Natural killer cell (primary cell): ENCODE data around the gene CT45A5. TPM values are rescaled to one million over a fixed set of nuclear protein-coding genes. Genes with fewer than 3 reads are reported as not detected.
"Not testable (repeated sequence)": the region's sequence is repeated elsewhere in the genome, so short reads cannot be mapped to it uniquely, and the experiment has no call there.

Experiments used
- ATAC-seq, 3 donors: fragments of 150-1000 bp in 2 of 3; fragments of 200-7000 bp in 1 of 3; cut with Tn5 transposase; 1 replicate in 1 of 3; 2 replicates in 2 of 3; pipeline ENCODE4 v1.10.0; 2021; ENCODE audit warnings: mild to moderate bottlenecking in 2 of 3, moderate library complexity in 2 of 3
- DNase-seq, 2 donors: peaks; one replicate each; pipeline versions ENCODE4 v3.0.0 to v3.0.0-alpha.2; 2013 to 2021; ENCODE audit warnings: mixed read lengths in 1 of 2
- H3K27ac ChIP-seq: one replicate; pipeline ENCODE4 v1.5.1; 2013; ENCODE audit warnings: mild to moderate bottlenecking, low read length
- H3K27me3 ChIP-seq: one replicate; pipeline ENCODE4 v1.6.1; 2013; ENCODE audit warnings: low read length; ENCODE audit not compliant: control insufficient read depth, insufficient read depth
- H3K36me3 ChIP-seq: one replicate; pipeline ENCODE4 v1.6.1; 2013; ENCODE audit warnings: low read length; ENCODE audit not compliant: control insufficient read depth, insufficient read depth
- H3K4me1 ChIP-seq: one replicate; pipeline ENCODE4 v1.6.1; 2013; ENCODE audit warnings: low read length; ENCODE audit not compliant: control insufficient read depth, insufficient read depth
- H3K4me3 ChIP-seq: one replicate; pipeline ENCODE4 v1.5.1; 2013; ENCODE audit warnings: low read length
- H3K9me3 ChIP-seq: one replicate; pipeline ENCODE4 v1.6.1; 2013; ENCODE audit warnings: low read length; ENCODE audit not compliant: control insufficient read depth, insufficient read depth
- H3K27ac Mint-ChIP-seq, 2 donors: one replicate each; pipeline ENCODE4 v1.8.0; 2022; ENCODE audit warnings: mild to moderate bottlenecking in 2 of 2, mixed read lengths in 2 of 2, moderate library complexity in 1 of 2
- H3K27me3 Mint-ChIP-seq, 2 donors: one replicate each; pipeline ENCODE4 v1.8.0; 2022; ENCODE audit warnings: low read depth in 2 of 2, mixed read lengths in 2 of 2
- H3K36me3 Mint-ChIP-seq: one replicate; pipeline ENCODE4 v1.8.0; 2022; ENCODE audit warnings: mixed read lengths
- H3K4me1 Mint-ChIP-seq, 2 donors: one replicate each; pipeline ENCODE4 v1.8.0; 2022; ENCODE audit warnings: mixed read lengths in 2 of 2
- H3K4me3 Mint-ChIP-seq: one replicate; pipeline ENCODE4 v1.8.0; 2022; ENCODE audit warnings: mild to moderate bottlenecking, moderate library complexity, mixed read lengths
- H3K9me3 Mint-ChIP-seq, 2 donors: one replicate each; pipeline ENCODE4 v1.8.0; 2022; ENCODE audit warnings: mixed read lengths in 2 of 2
- CTCF ChIP-seq: fragments of 200-600 bp; IDR thresholded peaks from one replicate; pipeline ENCODE4 v1.8.0; 2022; ENCODE audit warnings: antibody characterized with exemption
- WGBS: methylation state at CpG from one replicate; pipeline ENCODE4 v1.1.7; 2013; ENCODE audit warnings: missing lambda C conversion rate; ENCODE audit not compliant: insufficient coverage; 5-methylcytosine and 5-hydroxymethylcytosine counted together
- intact Hi-C: fragments of 100-400 bp; cut with micrococcal nuclease; formaldehyde crosslinking; loops from one replicate; pipeline ENCODE4 v1.14.2; 2022
- total RNA-seq, 4 donors: library from RNA; stranded (reverse); fragments of 120-200 nt in 1 of 4; gene quantifications; one replicate each; pipeline versions ENCODE4 v1.2.3 to v1.2.4, GENCODE V29; 2013 to 2022

The CT45A5 gene
- total RNA-seq, 3 donors from 2014 or later (not counting 1 experiment from before 2014, with no cell fraction given), result not detected

GRCh38 chrX:135740681-135741149 is 44.6 kb downstream of the CT45A5 start:
- H3K4me3 ChIP-seq, result no peak overlapping the region
- DNase-seq (peak in 1 of 2 donors; percentile 54), ATAC-seq (peak; percentile 46 to 77 (median 49))
- Mint-ChIP-seq H3K4me1 (no peaks in the 10 kb centered on the region), H3K27ac (no peak overlapping the region), H3K9me3 (no peaks in the 10 kb centered on the region), H3K4me3 (no peak overlapping the region), H3K36me3 (no peaks in the 10 kb centered on the region), H3K27me3 (peaks cover 0 to 6% of the 10 kb centered on the region in 2 donors)
- peak; percentile 12 for TF ChIP-seq CTCF
- intact Hi-C loops, result no loop called here
- H3K27me3 ChIP-seq, result no peaks in the 10 kb centered on the region
- no peaks in the 10 kb centered on the region for H3K36me3 ChIP-seq
- no peaks in the 10 kb centered on the region for H3K4me1 ChIP-seq
- H3K27ac ChIP-seq, result no peak overlapping the region
- no peaks in the 10 kb centered on the region for H3K9me3 ChIP-seq
- WGBS, result 38% methylated on average over 18 of the region's 18 CpGs

- Mint-ChIP-seq H3K27ac (no peak overlapping the region), H3K36me3 (no peaks in the 10 kb centered on the region), H3K9me3 (no peaks in the 10 kb centered on the region), H3K27me3 (peaks cover 0 to 6% of the 10 kb centered on the region in 2 donors), H3K4me1 (no peaks in the 10 kb centered on the region), H3K4me3 (no peak overlapping the region)
- no peak overlapping the region for H3K27ac ChIP-seq
- H3K9me3 ChIP-seq, result no peaks in the 10 kb centered on the region
- DNase-seq, result peak in 1 of 2 donors; percentile 2
- no peak overlapping the region for H3K4me3 ChIP-seq
- no peaks in the 10 kb centered on the region for H3K4me1 ChIP-seq
- no peak for ATAC-seq
- no peak for TF ChIP-seq CTCF
- WGBS, result 27% methylated on average over 3 of the region's 4 CpGs
- H3K36me3 ChIP-seq, result no peaks in the 10 kb centered on the region
- intact Hi-C loops, result no loop called here
- no peaks in the 10 kb centered on the region for H3K27me3 ChIP-seq
These were observed 47.8 kb downstream of the CT45A5 start for GRCh38 chrX:135737366-135738071.

GRCh38 chrX:135734666-135735065 is 50.6 kb downstream of the CT45A5 start:
- H3K4me3 ChIP-seq, H3K9me3 ChIP-seq, H3K27me3 Mint-ChIP-seq, H3K36me3 ChIP-seq, H3K4me1 ChIP-seq, ATAC-seq, H3K4me1 Mint-ChIP-seq, H3K27ac ChIP-seq, H3K27ac Mint-ChIP-seq, H3K36me3 Mint-ChIP-seq, H3K9me3 Mint-ChIP-seq, DNase-seq, H3K27me3 ChIP-seq, H3K4me3 Mint-ChIP-seq, intact Hi-C loops: not testable (repeated sequence)
- 91% methylated on average over 5 of the region's 5 CpGs for WGBS

Other genes with a start within 250 kb of the CT45A5 start
- gene CT45A1, start 71.9 kb downstream of the CT45A5 start, total RNA-seq, result not detected
- not detected for gene CT45A3, start 17.3 kb downstream of the CT45A5 start, total RNA-seq
- not detected for gene CT45A6, start 17.3 kb upstream of the CT45A5 start, total RNA-seq
- gene CT45A2, start 34.5 kb upstream of the CT45A5 start, total RNA-seq, result not detected
- not detected for gene CT45A7, start 51.8 kb upstream of the CT45A5 start, total RNA-seq
- not detected for gene CT45A8, start 69.0 kb upstream of the CT45A5 start, total RNA-seq
- gene CT45A9, start 86.3 kb upstream of the CT45A5 start, total RNA-seq, result not detected
- gene CT45A10, start 107.9 kb upstream of the CT45A5 start, total RNA-seq, result not detected
- gene SAGE1, start 108.2 kb upstream of the CT45A5 start, total RNA-seq, result not detected
- 10 to 100 TPM; 18.2 to 22.2 (median 21.4) TPM for gene MMGT1, start 188.5 kb upstream of the CT45A5 start, total RNA-seq
- 10 to 100 TPM; 17.1 to 24.0 (median 19.3) TPM for gene SLC9A6, start 199.9 kb upstream of the CT45A5 start, total RNA-seq